NK-92 treated with Interleukin-12 subunit alpha and Interleukin-12 subunit beta, amount 100 ng/mL, for 24 hours (cell line): Measurements from ENCODE around the gene TMEM178B.
"Not testable (repeated sequence)": the region's sequence is repeated elsewhere in the genome, so short reads cannot be mapped to it uniquely, and the experiment has no call there.

ENCODE experiments used
- DNase-seq: peaks from one replicate; lab custom pipeline; 2025; lab: John Stamatoyannopoulos, UW

TMEM178B gene

DNA sequence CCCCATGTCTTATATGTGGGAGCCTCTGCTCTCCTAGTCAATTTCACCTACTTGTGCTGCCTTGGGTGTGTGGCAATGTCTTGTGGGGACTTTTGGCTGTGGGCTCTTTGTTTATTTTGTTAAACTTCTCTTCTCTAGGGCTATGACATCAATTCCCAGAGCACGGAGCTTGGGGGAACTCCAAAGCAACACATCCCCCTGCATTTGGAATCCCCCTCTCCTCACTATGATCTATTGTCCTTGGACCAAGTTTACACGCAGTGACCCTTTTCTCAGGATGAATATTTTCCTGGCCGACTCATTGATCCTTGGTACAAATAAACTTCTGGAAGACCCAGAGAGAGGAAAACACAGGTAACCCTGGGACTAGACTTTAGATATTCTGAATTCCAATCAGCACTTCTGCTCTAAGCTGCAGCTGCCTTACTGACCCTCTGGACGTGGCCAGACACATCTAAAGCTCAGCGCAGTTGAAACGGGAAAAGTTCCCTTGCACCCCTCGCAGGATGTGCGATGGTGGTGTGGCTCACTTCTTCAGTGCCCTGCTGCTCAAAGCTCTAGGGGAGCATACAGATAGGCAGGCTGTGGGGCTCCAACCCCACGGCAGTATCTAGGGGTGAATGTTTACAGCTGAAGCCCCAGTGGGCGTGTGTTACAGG, 110.8 kb downstream of the TMEM178B start:
- DNase-seq: no peak

DNA sequence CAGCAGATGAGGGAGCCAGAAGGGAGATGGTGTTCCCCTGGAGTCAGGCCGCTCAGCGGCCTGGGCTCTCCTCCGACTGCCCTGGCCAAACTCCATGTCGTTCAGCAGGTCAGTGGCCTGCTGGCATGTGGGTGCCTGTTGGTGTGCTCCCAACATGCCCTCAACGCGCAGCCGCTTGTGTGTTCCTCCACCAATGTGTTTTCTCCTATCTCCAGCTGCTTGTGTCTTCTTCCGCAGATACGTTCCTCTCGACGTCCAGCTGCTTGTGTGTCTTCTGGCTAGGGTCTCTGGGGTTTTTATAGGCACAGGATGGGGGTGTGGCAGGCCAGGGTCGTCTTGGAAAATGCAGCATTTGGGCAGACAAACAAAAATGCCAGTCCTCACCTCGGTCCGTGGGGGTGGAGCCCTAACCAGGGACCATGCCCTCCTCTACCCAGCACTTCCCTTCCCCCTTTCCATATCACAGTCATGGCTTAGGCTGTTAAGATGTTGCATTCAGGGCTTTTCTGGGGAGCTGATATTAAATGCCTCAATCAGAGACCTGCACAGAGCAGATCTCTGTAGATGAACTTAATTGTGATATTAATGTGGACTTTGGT, 111.6 kb downstream of the TMEM178B start:
- no peak for DNase-seq

GRCh38 chr7:141189231-141189630, 115.4 kb downstream of the TMEM178B start:
- DNase-seq: no peak

DNA sequence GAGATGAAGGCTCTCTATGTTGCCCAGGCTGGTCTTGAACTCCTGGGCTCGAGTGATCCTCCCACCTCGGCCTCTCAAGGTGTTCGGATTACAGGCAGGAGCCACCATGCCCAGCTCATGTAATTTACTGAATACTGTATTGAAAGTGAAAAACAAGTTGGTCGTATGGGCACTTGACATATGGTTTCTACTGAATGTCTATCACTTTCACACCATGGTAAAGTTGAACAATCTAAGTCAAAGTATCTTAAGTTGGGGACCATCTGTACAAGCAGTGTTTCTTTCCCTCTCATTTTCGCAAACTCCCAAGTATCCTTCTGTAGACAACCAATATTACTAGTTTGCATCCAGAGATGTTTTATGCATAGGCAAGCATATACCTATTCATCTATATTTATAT, 116.6 kb downstream of the TMEM178B start:
- DNase-seq: no peak

- DNase-seq: no peak
These were observed 117.4 kb downstream of the TMEM178B start for GRCh38 chr7:141191277-141191676.

DNA sequence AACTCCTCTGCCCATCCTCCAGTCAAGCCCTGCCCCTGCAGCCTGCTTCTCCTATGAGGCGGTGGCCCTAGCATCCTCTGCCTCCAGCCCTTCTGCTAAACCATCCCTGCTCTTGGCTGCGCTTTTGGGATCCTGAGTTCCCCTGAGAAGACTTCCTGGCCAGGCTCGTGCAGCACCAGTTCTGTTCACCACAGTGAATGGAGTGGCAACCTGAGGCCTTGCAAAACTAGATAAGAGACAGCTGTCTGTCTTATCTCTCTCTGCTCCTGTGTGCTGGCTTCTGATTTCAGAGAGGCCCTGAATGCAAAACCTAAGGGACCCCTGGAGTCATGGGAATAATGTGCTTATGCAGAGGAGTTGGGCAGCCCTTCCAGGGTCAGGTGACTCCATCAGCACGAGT, 119.2 kb downstream of the TMEM178B start:
- no peak for DNase-seq

GRCh38 chr7:141195722-141196121, 121.9 kb downstream of the TMEM178B start:
- DNase-seq: not testable (repeated sequence)

DNA sequence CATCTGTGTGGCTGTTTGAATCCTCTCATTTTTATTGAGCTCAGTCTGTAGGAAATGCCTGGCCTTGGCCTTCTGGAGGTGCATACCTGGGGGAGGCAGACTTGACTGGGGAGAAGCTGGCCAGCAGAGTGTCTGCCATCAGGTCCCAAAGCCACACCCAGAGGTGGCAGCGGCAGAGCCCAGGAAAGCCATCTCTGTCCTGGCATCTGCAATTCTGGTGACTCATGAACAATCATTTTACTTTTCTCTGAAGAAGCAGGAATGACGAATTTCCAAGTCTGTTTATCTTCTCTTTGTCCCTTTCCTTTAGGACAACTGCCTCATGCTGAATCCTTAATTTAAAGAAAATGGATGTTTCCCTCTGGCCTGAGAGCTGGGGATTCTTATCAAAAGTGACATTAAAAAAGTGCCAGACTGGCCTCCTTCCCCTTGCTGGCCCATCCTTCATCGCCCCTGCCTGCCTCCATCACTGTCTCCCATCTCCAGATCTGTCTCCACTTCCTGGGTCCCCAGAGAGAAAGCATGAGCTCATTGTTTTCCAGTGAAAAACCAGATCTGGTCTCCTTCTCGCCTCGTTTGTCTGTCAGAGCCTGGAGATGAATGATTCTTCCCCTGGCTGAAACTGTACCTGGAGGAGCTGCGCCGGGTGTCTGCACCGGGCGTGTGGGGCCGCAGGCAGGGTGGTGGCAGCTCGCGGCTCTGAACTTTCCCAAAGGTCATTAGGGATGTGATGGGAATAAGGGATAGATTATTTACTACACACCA, 124.5 kb downstream of the TMEM178B start:
- DNase-seq: no peak

DNA sequence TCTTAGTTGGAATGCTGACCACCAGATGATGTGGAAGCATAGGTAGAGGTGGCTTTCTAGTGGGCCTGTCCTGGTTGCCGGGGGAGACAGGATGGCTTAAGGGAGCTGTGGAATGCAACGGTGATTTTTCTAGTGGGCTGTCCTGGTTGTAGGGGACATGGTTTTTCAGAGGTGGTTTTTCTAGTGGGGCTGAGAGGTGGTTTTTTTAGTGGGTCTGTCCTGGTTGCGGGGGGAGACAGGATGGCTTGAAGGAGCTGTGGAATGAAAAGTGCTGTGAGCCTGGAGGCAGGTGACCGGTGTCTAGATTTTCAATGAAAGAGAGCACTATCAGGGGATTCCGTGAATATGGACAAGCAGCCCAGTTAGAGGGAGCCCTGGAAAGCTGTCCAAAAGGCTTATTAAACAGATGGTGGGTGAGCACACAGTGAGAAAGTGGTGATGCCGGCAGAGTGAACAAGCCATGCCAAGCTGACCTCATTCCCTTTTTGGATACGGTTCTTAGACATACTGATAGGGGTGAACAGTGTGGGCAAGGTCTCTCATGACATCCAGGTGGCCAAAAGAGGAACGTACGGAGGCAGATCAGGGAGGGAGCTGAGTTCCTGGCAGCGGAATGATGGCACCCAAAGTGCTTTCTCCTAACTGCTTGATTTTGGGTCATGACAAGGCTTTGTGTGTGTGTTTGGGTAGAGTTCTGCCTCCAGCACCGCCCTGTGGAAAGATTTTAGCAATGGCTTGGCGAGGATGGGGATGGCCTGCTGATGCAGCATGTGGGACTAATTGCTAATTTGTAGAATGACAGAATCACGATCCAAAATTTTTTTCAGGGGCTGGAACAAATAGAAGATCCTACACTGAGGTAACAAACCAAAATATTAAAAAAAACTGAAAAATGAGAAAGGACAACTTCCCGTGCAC, 126.6 kb downstream of the TMEM178B start:
- no peak for DNase-seq

GRCh38 chr7:141201145-141201885, 127.5 kb downstream of the TMEM178B start:
- DNase-seq: no peak

- DNase-seq: no peak
These were observed 128.7 kb downstream of the TMEM178B start for GRCh38 chr7:141202535-141202934.

DNA sequence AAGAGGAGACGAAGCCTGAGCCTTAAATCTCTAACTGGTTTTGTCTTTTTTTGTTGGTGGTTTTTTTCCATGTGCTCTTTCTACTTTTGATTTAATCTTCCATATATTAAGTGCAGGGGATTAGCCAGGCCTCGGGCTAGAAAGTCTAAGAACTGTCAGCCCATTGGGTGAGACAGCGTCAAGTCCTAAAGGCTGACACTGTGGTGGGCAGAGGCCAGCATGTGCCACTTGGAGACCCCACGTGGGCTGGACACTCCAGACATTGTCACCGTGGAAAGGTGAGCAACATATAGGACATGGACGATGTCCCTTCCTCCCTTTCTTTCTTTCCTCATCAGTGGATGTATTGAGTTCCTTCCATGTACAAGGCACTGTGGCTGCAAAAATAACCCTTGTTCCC, 129.3 kb downstream of the TMEM178B start:
- DNase-seq: no peak

- no peak for DNase-seq
These were observed 129.7 kb downstream of the TMEM178B start for GRCh38 chr7:141203586-141203985.

DNA sequence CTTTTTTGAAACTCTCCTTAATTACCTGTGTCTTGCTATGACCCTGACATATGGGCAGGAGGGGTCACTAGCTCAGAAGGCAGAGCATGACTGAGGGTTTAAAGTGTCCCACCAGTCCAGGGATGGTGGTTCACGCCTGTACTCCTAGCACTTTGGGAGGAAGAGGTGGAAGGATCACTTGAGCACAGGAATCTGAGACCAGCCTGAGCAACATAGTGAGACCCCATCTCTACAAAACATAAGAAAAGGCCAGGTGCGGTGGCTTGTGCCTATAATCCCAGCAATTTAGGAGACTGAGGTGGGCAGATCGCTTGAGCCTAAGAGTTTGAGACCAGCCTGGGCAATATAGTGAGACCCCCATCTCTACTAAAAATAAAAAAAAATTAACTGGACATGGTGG, 133.8 kb downstream of the TMEM178B start:
- no peak for DNase-seq

GRCh38 chr7:141208539-141208938, 134.7 kb downstream of the TMEM178B start:
- no peak for DNase-seq

GRCh38 chr7:141209454-141209853, 135.6 kb downstream of the TMEM178B start:
- DNase-seq: no peak

DNA sequence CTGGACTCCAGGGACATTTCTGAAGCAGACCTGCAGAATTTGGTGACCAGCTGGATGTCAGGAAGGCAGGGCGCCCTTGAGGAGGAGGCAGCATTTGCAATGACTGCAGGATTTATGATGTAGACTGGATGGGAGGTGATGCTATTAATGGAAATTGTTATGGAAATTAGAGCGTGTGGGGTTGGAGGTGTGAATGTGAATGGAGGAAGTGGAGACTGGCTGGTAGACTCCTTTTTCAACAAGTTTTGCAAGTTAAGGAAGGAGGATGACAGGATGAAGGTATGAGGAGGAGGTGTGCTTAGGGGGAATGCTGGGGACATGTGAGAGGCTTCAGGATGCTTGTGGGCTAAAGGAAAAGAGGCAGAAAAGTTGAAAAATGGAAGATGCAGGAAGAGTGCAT, 137.0 kb downstream of the TMEM178B start:
- no peak for DNase-seq

DNA sequence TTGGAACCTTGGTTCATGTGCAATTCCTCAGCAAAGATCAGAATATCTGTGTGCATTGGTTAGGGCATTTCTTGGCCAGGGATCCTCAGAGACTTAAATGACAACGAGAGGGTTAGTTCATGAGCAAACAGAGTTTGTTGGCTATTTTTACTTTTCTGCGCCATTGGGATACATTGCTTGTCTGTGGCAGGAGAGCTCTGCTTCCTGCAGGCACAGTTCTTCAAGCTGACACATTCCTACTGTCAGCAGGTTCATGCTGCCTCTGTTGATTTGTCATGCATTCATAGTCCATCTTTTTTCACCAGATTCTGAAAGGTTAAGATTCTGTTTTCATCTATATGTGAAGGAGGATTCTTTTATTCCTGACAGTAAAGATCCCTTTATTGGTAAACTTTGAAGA, 139.4 kb downstream of the TMEM178B start:
- no peak for DNase-seq

DNA sequence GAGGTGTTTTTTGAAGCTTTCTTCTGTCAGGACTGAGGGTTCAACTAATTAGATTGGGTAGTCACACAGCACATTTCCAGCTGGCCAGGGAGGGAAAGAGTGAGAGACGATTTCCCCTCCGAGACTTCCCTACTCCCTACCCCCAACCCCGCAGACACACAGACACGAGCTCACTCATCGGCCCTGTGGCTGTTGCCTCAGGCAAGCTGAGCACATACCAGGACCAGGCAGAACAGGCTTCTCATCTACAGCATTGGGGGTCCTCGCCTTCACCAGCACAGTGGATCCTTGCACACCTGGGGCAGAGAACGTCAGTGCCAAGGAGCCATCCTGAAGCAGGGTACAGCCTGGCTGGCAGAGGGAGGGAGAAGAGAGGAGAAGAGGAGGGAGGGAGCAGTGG, 144.1 kb downstream of the TMEM178B start:
- no peak for DNase-seq

DNA sequence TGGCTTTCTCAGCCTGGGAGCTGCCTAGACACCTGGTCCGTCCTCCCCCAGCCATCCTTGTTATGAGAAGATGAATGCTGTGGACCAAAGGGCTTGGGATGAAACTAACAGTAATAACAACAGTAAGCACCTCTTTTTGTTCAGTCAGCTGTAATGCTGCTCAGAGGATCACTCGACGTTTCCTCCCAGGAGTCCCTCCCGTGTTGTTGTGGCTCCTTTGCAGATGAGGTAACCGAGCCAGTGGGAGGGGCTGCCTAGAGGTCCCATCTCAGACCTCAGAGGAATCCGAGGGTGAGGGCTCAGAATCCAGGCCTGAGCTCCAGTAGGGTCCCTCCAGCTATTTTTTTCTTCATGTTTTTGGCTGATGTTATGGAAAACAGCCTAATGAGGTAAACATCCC, 145.1 kb downstream of the TMEM178B start:
- DNase-seq: no peak

- no peak for DNase-seq
These were observed 146.5 kb downstream of the TMEM178B start for GRCh38 chr7:141220263-141220880.
